HepG2 (cell line): ENCODE data around the gene TEAD3. TPM values are rescaled to one million over a fixed set of nuclear protein-coding genes. Genes with fewer than 3 reads are reported as not detected.

ENCODE experiments used
- BCL6 ChIP-seq: IDR thresholded peaks from 2 replicates; pipeline ENCODE4 v1.6.1; 2016; ENCODE audit warnings: missing genetic modification reagents, missing compliant biosample characterization
- NFE2L2 ChIP-seq: fragments of 150-350 bp; IDR thresholded peaks from 2 replicates; pipeline ENCODE4 v1.6.1; 2014; ENCODE audit warnings: low read length
- SPEN ChIP-seq: sonication (generic); formaldehyde crosslinking; IDR thresholded peaks from 2 replicates; pipeline ENCODE4 v1.5.1; 2020; ENCODE audit warnings: low read depth, mild to moderate bottlenecking, missing genetic modification reagents
- THAP9 ChIP-seq: sonication (generic); formaldehyde crosslinking; IDR thresholded peaks from 2 replicates; pipeline ENCODE4; 2020; ENCODE audit warnings: missing genetic modification reagents, mild to moderate bottlenecking, borderline replicate concordance
- ZBTB26 ChIP-seq: IDR thresholded peaks from 2 replicates; pipeline ENCODE4 v1.6.1; 2016; ENCODE audit warnings: missing compliant biosample characterization, missing genetic modification reagents, borderline replicate concordance
- ZFP36L2 ChIP-seq: sonication (generic); formaldehyde crosslinking; IDR thresholded peaks from 2 replicates; pipeline ENCODE4 v1.4.0; 2020; ENCODE audit warnings: missing genetic modification reagents
- ZIK1 ChIP-seq: sonication (generic); formaldehyde crosslinking; IDR thresholded peaks from 2 replicates; pipeline ENCODE4 v1.5.0; 2020; ENCODE audit warnings: mild to moderate bottlenecking, low read depth, missing genetic modification reagents, borderline replicate concordance
- ZNF138 ChIP-seq: sonication (generic); formaldehyde crosslinking; IDR thresholded peaks from 2 replicates; pipeline ENCODE4 v1.5.0; 2020; ENCODE audit warnings: mild to moderate bottlenecking, low read depth, missing genetic modification reagents
- ZNF333 ChIP-seq: sonication (generic); formaldehyde crosslinking; IDR thresholded peaks from 2 replicates; pipeline ENCODE4 v1.4.0; 2020; ENCODE audit warnings: mild to moderate bottlenecking, missing genetic modification reagents, borderline replicate concordance
- ZNF660 ChIP-seq: sonication (generic); formaldehyde crosslinking; IDR thresholded peaks from 2 replicates; pipeline ENCODE4 v1.5.1; 2020; ENCODE audit warnings: mild to moderate bottlenecking, low read depth, missing genetic modification reagents, borderline replicate concordance
- ZNF747 ChIP-seq: sonication (generic); formaldehyde crosslinking; IDR thresholded peaks from 2 replicates; pipeline ENCODE4 v1.8.1; 2023; ENCODE audit warnings: missing genetic modification reagents, mild to moderate bottlenecking, borderline replicate concordance
- polyA plus RNA-seq, 8 experiments: library from polyadenylated mRNA; depleted of rRNA in 3 of 8; stranded (reverse) in 7 of 8; unstranded in 1 of 8; fragments of >200 nt; fragmentation: Illumina TruSeq in 4 of 8; extraction: Trizol in 4 of 8; gene quantifications; 2 replicates each; pipeline versions ENCODE4 v1.2.1 to v1.2.3, GENCODE V29; 2011 to 2016; ENCODE audit warnings: low read depth in 4 of 8, missing spikeins in 1 of 8, mixed read lengths in 1 of 8; ENCODE audit not compliant: insufficient read depth in 1 of 8
- total RNA-seq, 5 experiments: library from RNA; depleted of rRNA; stranded (reverse); fragments of >200 nt; fragmentation: Illumina TruSeq; extraction: Trizol; gene quantifications; 2 replicates each; pipeline ENCODE4 v1.2.3, GENCODE V29; 2016; ENCODE audit warnings: low read depth in 1 of 5
- TF ChIP-seq, protein P1 (sequence below): IDR thresholded peaks from 2 replicates; pipeline ENCODE4 v1.4.0; 2020; ENCODE audit warnings: mild to moderate bottlenecking, missing genetic modification reagents
- TF ChIP-seq, protein P2 (sequence below): sonication (generic); formaldehyde crosslinking; IDR thresholded peaks from 2 replicates; pipeline ENCODE4 v1.4.0; 2020; ENCODE audit warnings: missing genetic modification reagents

The TEAD3 gene
- total and polyA plus RNA-seq, 2 of the 13 experiments (the other 11 are each of a cell fraction or from before 2014, with no cell fraction given): 15.1 to 16.5 TPM

DNA sequence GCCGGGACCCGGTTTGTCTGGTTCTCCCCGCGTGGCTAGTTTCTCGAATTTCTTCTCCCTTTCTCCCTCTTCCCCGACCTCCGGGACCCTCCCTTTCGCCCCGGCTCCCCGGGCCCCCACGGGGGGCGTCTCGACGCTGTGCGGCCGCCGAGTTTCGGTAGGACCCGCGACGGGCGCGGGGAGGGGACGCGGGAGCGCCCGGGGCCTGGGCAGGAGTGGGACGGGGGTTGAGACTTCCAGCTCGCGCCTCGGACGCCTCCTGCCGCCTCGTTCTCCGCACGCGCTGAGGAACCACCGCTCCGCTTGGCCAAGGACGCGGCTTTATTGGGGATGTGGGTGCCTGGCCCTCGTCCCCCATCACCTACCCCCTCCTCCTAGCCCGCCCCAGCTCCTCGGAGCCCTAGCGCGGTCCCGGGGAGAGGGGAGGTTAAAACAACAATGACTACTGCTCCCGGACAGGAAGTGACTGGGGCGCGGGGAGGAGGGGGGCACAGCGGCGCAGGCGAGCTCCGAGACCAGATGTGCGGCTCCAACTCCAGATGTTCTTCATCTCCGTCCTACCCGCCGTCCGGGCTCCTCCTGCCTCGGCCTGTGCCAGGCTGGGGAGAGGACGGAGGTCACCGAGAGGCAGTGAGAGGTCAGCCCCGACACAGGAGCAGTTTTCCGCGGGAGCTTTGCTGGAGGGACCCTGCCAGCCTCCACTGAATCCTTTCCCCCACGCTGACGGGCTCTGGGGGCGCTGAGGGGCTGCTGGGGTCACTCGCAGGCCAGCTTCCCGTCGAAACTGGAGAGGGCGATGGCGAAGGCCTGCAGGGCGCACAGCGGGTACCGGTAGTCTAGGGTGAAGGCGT is 917 bp upstream of the TEAD3 start (continued):
- TF ChIP-seq, protein P1, sequence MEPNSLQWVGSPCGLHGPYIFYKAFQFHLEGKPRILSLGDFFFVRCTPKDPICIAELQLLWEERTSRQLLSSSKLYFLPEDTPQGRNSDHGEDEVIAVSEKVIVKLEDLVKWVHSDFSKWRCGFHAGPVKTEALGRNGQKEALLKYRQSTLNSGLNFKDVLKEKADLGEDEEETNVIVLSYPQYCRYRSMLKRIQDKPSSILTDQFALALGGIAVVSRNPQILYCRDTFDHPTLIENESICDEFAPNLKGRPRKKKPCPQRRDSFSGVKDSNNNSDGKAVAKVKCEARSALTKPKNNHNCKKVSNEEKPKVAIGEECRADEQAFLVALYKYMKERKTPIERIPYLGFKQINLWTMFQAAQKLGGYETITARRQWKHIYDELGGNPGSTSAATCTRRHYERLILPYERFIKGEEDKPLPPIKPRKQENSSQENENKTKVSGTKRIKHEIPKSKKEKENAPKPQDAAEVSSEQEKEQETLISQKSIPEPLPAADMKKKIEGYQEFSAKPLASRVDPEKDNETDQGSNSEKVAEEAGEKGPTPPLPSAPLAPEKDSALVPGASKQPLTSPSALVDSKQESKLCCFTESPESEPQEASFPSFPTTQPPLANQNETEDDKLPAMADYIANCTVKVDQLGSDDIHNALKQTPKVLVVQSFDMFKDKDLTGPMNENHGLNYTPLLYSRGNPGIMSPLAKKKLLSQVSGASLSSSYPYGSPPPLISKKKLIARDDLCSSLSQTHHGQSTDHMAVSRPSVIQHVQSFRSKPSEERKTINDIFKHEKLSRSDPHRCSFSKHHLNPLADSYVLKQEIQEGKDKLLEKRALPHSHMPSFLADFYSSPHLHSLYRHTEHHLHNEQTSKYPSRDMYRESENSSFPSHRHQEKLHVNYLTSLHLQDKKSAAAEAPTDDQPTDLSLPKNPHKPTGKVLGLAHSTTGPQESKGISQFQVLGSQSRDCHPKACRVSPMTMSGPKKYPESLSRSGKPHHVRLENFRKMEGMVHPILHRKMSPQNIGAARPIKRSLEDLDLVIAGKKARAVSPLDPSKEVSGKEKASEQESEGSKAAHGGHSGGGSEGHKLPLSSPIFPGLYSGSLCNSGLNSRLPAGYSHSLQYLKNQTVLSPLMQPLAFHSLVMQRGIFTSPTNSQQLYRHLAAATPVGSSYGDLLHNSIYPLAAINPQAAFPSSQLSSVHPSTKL (CRISPR knock-in tag): peak; percentile 49
- TF ChIP-seq THAP9 (CRISPR knock-in tag): peak; percentile 61; the same call in 1 of the 2 replicates
- TF ChIP-seq ZNF333: peak; percentile 92; the same call in 1 of the 2 replicates
- TF ChIP-seq ZNF747 (CRISPR knock-in tag): peak; percentile 66; the same call in 1 of the 2 replicates
- peak; percentile 73; the same call in 1 of the 2 replicates for TF ChIP-seq ZNF138
- peak; percentile 82 for TF ChIP-seq ZBTB26
- TF ChIP-seq ZFP36L2 (CRISPR knock-in tag): no peak
- peak; percentile 69; the same call in 1 of the 2 replicates for TF ChIP-seq ZIK1 (CRISPR knock-in tag)
- 0 out of 2 replicates have a peak, but pooled peaks have one; percentile 23 for TF ChIP-seq BCL6 (CRISPR knock-in tag)
- TF ChIP-seq ZNF660: peak; percentile 83; the same call in 1 of the 2 replicates
- peak; percentile 73 for TF ChIP-seq SPEN (CRISPR knock-in tag)
- TF ChIP-seq NFE2L2: no peak
- TF ChIP-seq, protein P2, sequence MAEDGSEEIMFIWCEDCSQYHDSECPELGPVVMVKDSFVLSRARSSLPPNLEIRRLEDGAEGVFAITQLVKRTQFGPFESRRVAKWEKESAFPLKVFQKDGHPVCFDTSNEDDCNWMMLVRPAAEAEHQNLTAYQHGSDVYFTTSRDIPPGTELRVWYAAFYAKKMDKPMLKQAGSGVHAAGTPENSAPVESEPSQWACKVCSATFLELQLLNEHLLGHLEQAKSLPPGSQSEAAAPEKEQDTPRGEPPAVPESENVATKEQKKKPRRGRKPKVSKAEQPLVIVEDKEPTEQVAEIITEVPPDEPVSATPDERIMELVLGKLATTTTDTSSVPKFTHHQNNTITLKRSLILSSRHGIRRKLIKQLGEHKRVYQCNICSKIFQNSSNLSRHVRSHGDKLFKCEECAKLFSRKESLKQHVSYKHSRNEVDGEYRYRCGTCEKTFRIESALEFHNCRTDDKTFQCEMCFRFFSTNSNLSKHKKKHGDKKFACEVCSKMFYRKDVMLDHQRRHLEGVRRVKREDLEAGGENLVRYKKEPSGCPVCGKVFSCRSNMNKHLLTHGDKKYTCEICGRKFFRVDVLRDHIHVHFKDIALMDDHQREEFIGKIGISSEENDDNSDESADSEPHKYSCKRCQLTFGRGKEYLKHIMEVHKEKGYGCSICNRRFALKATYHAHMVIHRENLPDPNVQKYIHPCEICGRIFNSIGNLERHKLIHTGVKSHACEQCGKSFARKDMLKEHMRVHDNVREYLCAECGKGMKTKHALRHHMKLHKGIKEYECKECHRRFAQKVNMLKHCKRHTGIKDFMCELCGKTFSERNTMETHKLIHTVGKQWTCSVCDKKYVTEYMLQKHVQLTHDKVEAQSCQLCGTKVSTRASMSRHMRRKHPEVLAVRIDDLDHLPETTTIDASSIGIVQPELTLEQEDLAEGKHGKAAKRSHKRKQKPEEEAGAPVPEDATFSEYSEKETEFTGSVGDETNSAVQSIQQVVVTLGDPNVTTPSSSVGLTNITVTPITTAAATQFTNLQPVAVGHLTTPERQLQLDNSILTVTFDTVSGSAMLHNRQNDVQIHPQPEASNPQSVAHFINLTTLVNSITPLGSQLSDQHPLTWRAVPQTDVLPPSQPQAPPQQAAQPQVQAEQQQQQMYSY (CRISPR knock-in tag): peak; percentile 82; the same call in 1 of the 2 replicates
